Measurements from ENCODE around the gene C1QL1. TPM values are rescaled to one million over a fixed set of nuclear protein-coding genes. Genes with fewer than 3 reads are reported as not detected.

C1QL1 gene
- total RNA-seq, result 1.4 and 2.2 TPM in 2 replicates

DNA sequence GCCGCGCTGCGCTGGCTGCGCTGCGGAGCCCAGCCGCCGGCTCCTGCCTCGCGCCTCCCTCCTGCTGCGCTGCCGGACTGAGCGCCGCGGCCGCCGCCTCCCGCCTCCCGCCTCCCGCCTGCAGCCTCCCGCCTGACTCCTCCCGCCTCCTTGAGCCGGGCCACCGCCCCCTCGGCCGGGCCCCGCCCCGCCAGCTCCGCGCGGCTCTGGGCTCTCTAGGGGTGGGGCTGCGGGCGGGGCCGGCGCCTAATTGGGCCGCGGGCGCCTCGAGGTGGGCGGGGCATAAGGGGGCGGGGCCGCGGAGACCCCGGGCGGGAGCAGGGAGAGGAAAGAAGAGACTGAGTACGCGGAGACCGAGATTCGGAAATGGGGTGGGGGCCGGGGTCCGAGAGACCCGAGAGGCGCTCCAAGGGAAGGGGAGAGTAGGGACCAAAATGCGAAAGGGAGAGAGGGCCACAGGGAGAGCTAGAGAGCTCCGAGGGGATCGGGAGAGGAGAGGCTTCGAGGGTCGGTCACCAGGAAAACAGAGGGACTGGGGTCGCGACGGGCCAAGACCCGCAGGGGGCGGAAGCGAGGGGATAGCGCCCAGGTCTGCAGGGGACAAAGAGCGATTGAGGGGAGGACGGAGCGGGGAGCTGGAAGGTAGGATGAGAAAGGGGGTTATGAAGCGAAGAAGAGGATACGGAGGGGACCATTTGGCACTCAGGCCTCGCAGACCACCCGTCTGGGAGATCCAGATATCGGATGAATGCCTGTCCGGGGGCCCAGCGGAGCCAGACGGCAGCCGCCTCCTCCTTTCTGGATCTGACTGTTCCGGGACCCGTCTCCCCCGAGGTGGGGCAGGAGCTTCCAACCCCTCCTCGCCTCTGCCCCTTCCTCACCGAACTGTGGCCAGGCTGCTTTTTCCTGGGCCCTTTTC, at the start of gene C1QL1:
Gene C1QL1 (minus strand): TSS at position 79 of the 919 bp plus-strand sequence. CDS start 255 bp downstream, outside the sequence.

DNA sequence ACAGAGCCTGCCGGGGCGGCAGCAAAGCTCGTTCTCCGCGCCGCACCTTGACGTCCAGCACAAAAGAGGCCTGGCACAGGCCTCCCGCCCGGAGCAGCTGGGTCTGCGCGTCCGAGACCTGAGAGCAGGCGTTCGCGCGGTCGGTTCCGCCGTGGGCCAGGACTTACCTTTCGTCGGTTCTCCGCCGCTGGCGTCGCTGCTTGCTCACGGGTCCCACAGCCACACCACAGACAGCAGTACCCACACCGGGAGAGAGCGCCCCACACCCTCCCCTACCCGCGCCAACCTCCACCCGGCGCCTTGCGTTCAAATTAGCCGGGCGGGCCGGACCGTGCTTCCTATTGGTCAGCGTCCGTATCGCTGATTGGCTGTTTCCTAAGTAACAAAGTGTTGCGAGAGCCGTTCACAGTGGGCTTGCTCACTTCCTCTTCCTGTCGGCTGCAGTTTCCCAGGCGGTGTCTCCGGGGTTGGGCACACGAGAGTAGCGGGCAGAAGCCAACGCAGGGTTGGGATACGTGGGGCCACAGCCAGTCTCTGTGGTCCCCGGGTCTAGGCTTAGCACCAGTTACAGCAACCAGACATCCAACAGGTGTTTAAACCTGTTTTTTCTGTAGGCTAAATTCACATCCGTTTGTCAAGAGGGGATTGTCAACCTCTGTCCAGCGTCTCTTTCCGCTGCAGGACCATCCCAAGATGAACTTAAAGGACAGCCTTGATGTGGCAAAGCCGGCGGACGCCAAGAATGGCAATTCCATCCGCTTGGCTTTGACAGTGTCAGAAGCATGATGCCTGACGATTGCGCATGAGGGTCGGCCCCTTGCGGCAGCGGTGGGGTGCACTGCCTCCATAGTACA, 20.4 kb downstream of the C1QL1 start, which contains the start of gene KIF18B:
Gene KIF18B (minus strand): TSS at position 313 of the 854 bp plus-strand sequence. CDS start 11,429 bp downstream, outside the sequence.

DNA sequence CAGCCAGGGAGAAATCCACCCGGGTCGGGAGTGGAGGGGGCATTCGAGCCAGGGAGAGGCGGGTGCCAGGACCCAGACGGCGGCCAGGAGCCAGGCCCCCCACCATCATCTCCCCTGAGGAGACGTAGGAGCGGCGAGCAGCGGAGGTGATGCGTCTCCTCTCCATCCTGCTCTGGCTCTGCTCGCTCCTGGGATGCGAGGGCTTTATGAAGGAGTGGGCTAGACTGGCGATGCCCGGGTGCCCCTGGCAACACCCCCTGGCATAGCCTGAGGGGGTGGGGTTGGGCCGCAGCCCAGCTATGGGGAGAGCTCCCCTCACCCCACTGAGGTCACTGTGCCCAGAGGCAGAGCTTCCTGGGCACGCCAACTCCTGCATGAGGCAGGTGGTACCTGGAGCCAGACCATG, 52.8 kb downstream of the C1QL1 start, which contains the start of gene GFAP:
Gene GFAP (minus strand): TSS at position 180 of the 406 bp plus-strand sequence. CDS start 14 bp downstream, at position 166.

Other genes starting within 250 kb of the C1QL1 start
- gene ADAM11, start 209.3 kb downstream of the C1QL1 start, total RNA-seq, result under 0.01 and 0.64 TPM in 2 replicates
- 23.2 and 29.0 TPM in 2 replicates for gene GJC1, start 138.0 kb downstream of the C1QL1 start, total RNA-seq
- gene HIGD1B, start 120.4 kb downstream of the C1QL1 start, total RNA-seq, result not detected in 2 replicates
- 70.3 and 76.9 TPM in 2 replicates for gene EFTUD2, start 68.9 kb downstream of the C1QL1 start, total RNA-seq
- gene GFAP, start 52.8 kb downstream of the C1QL1 start, total RNA-seq, result 0.08 and 0.26 TPM in 2 replicates
- gene KIF18B, start 20.5 kb downstream of the C1QL1 start, total RNA-seq, result 8.0 and 12.4 TPM in 2 replicates
- 35.4 and 45.0 TPM in 2 replicates for gene DCAKD, start 83.3 kb upstream of the C1QL1 start, total RNA-seq
- gene NMT1, start 93.0 kb upstream of the C1QL1 start, total RNA-seq, result 78.6 and 91.3 TPM in 2 replicates
- 36.6 and 42.8 TPM in 2 replicates for gene PLCD3, start 164.2 kb upstream of the C1QL1 start, total RNA-seq
- 3.1 and 10.0 TPM in 2 replicates for gene ACBD4, start 167.4 kb upstream of the C1QL1 start, total RNA-seq
- 13.7 and 28.3 TPM in 2 replicates for gene HEXIM1, start 180.2 kb upstream of the C1QL1 start, total RNA-seq
- gene HEXIM2, start 193.6 kb upstream of the C1QL1 start, total RNA-seq, result 8.5 and 10.9 TPM in 2 replicates